Panc1 (cell line): ENCODE measurements around the gene MAGI3.

ENCODE experiments used
- POLR2AphosphoS5 ChIP-seq: IDR thresholded peaks from 2 replicates; pipeline ENCODE4 v1.6.1; 2012; ENCODE audit warnings: mild to moderate bottlenecking, low read depth, low read length, moderate library complexity
- SIN3A ChIP-seq: IDR thresholded peaks from 2 replicates; pipeline ENCODE4 v1.6.1; 2012; ENCODE audit warnings: low read depth, mild to moderate bottlenecking, low read length, moderate library complexity, borderline replicate concordance; ENCODE audit not compliant: insufficient read depth
- TCF7L2 ChIP-seq: IDR thresholded peaks from 2 replicates; pipeline ENCODE4 v1.6.1; 2011; ENCODE audit warnings: mild to moderate bottlenecking, low read depth, low read length, inconsistent platforms
- TF ChIP-seq, protein P1 (sequence below): fragments of 450-650 bp; IDR thresholded peaks from 2 replicates; pipeline ENCODE4 v1.5.1; 2017; ENCODE audit warnings: mild to moderate bottlenecking
- TF ChIP-seq, protein P2 (sequence below), 2 experiments: IDR thresholded peaks; 2 replicates each; pipeline ENCODE4 v1.6.1; 2011 to 2012; ENCODE audit warnings: low read depth in 2 of 2, control low read depth in 1 of 2, low read length in 1 of 2, mild to moderate bottlenecking in 1 of 2, moderate library complexity in 1 of 2; ENCODE audit not compliant: insufficient read depth in 1 of 2

DNA sequence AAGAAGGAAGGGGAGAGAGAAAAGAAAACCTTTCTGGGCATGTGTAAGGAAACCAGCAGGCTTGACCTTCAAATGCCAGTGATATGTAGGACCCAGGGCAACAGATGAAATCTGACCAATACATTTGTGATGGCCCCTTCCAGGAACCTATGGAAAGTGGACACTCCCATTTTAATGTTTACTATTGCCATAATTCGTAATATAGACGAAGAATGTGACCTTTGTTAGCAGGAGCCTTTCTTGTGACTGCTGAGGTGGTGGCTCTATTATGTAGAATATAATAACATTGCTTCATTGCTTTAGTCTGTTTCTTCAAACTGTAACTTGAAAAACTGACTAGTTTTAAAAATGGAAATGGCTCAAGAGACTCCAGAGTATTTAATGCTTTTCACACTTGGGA is 150.8 kb downstream of the MAGI3 start:
- TF ChIP-seq, protein P1, sequence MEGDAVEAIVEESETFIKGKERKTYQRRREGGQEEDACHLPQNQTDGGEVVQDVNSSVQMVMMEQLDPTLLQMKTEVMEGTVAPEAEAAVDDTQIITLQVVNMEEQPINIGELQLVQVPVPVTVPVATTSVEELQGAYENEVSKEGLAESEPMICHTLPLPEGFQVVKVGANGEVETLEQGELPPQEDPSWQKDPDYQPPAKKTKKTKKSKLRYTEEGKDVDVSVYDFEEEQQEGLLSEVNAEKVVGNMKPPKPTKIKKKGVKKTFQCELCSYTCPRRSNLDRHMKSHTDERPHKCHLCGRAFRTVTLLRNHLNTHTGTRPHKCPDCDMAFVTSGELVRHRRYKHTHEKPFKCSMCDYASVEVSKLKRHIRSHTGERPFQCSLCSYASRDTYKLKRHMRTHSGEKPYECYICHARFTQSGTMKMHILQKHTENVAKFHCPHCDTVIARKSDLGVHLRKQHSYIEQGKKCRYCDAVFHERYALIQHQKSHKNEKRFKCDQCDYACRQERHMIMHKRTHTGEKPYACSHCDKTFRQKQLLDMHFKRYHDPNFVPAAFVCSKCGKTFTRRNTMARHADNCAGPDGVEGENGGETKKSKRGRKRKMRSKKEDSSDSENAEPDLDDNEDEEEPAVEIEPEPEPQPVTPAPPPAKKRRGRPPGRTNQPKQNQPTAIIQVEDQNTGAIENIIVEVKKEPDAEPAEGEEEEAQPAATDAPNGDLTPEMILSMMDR: no peak
- TF ChIP-seq POLR2AphosphoS5: no peak
- TF ChIP-seq, protein P2, sequence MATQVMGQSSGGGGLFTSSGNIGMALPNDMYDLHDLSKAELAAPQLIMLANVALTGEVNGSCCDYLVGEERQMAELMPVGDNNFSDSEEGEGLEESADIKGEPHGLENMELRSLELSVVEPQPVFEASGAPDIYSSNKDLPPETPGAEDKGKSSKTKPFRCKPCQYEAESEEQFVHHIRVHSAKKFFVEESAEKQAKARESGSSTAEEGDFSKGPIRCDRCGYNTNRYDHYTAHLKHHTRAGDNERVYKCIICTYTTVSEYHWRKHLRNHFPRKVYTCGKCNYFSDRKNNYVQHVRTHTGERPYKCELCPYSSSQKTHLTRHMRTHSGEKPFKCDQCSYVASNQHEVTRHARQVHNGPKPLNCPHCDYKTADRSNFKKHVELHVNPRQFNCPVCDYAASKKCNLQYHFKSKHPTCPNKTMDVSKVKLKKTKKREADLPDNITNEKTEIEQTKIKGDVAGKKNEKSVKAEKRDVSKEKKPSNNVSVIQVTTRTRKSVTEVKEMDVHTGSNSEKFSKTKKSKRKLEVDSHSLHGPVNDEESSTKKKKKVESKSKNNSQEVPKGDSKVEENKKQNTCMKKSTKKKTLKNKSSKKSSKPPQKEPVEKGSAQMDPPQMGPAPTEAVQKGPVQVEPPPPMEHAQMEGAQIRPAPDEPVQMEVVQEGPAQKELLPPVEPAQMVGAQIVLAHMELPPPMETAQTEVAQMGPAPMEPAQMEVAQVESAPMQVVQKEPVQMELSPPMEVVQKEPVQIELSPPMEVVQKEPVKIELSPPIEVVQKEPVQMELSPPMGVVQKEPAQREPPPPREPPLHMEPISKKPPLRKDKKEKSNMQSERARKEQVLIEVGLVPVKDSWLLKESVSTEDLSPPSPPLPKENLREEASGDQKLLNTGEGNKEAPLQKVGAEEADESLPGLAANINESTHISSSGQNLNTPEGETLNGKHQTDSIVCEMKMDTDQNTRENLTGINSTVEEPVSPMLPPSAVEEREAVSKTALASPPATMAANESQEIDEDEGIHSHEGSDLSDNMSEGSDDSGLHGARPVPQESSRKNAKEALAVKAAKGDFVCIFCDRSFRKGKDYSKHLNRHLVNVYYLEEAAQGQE (IDR thresholded peaks at IDR 0.05; ENCODE audit: insufficient read depth in 1 of 2, low read depth in 2 of 2, low read length in 1 of 2): no peak
- no peak for TF ChIP-seq SIN3A
- no peak for TF ChIP-seq TCF7L2
